ENCODE measurements around the gene PPARG.

- TF ChIP-seq ZNF274 (IDR thresholded peaks at IDR 0.05; ENCODE audit: low read depth, low read length) (no peak), YY1 (IDR thresholded peaks at IDR 0.05; ENCODE audit: insufficient read depth, insufficient read length) (no peak), SUZ12 (IDR thresholded peaks at IDR 0.05; ENCODE audit: extremely low read depth, insufficient read depth, insufficient read length) (no peak)
These were observed 8.5 kb upstream of the PPARG start for GRCh38 chr3:12280357-12280806.
